Stimulated activated CD4-positive, alpha-beta T cell treated with anti-CD3 and anti-CD28 coated beads, Interleukin-1b, Interleukin-23, amount 100 ng/mL, for 24 hours (primary cell): ENCODE results near the gene FLACC1.
"Not testable (repeated sequence)": the region's sequence is repeated elsewhere in the genome, so short reads cannot be mapped to it uniquely, and the experiment has no call there.

Experiments used
- DNase-seq, 4 experiments: peaks; one replicate each; pipeline ENCODE4 v3.0.0-alpha.2; 2020; ENCODE audit warnings: low read depth in 4 of 4, low spot score in 1 of 4

The FLACC1 gene, protein sequence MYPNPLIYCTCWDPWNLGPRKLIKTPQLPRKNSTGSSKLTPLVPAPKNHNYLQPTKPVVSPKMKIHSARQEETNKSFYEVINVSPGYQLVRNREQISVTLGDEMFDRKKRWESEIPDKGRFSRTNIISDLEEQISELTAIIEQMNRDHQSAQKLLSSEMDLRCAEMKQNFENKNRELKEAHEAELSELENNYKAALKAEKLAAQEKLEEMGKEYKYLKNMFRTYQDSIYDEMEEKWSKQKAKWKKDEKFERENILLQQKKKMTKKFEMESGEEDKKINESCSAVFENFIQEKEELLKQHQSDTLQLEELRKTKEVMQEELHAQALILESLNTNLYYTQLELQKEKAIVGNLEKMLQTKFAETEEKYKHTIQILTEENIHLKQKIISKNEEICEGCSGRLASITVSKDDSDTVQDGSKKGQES

GRCh38 chr2:201357221-201357620 is at the start of gene FLACC1:
TSS of gene FLACC1 (minus strand) at chr2:201357345. CDS start at chr2:201351404, 5,941 bp downstream.
- no peak for DNase-seq

DNA sequence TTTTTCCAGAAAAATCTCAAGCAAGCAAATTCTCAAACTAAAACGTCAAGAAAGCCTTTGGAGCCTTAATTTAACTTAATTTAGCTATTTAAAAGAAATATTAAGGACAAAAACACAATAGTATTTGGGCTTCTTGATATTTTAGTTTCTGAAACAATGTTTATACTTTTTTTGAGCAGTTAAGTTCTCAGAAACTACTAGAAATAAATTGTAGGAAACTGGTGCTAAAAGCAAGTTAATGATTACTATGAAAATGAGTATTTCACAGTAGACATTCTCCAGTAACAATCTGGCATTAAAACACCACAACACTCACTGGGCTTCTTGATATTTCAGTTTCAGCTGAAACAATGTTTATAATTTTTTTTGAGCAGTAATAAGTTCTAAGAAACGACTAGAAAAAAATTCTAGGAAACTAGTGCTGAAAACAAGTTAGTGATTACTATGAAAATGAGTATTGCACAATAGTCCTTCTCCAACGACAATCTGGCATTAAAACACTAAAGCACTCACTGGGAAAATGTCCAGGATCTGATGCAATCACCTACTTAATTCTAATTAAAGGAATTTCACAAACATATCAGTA is 49.0 kb upstream of the FLACC1 start:
- DNase-seq: no peak

- DNase-seq: no peak
Observed at GRCh38 chr2:201404699-201405280, 47.6 kb upstream of the FLACC1 start.

DNA sequence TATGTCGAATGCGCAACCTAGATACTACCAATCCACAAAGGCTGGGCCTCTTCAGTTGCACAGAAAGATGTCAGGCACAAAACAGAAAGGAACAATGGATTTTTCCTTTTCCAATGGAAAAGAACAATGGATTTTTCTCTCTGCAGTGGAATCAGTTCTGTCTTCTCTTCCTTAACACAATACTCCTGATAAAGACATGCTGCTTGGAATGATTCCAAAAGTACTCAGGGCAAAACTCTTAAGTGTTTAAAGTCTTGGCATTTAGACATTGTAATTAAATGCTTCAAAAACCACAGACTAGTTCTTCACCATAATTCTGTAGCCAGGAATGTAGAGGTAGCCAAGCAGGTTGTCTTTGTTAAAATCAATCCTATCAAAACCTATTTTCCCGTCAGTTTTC is 46.7 kb upstream of the FLACC1 start:
- DNase-seq: no peak

- no peak for DNase-seq
Observed at GRCh38 chr2:201402651-201403562, 45.8 kb upstream of the FLACC1 start.

DNA sequence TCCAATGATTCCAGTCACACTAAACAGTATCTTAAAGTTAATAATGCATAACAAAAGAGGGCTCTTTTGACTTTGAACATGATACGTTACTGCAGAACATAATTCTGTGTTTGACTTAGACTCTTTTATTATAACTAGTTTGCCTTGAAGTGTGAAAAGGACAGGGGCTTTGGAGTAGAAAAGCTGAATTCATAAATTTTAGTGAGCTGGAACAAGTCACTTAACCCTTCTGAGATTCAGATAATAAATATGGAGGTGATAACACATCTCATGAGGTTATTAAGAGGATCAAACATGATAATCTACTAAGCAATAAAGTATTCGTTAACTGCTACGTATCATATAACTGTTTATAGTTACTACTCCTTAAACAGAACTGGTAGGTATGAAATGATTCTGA is 44.7 kb upstream of the FLACC1 start:
- no peak for DNase-seq

DNA sequence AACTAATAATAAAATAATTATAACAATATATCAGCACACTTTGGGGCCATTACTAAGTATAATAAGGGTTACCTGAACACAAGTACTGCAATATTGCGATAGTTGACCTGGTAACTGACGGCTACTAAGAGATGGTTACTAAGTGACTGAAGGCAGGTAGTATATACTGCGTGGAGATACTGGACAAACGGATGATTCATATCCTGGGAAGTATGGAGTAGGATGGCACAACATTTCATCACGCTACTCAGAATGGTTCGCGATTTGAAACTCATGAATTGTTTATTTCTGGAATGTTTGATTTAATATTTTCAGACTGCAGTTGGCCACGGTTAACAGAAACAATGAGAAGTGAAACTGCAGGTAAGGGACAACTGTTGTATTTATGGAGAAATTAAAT is 39.5 kb upstream of the FLACC1 start:
- no peak for DNase-seq

GRCh38 chr2:201383136-201383535 is 26.0 kb upstream of the FLACC1 start:
- DNase-seq: no peak

- DNase-seq: no peak
Observed at GRCh38 chr2:201378496-201379397, 21.6 kb upstream of the FLACC1 start.

GRCh38 chr2:201377218-201377617 is 20.1 kb upstream of the FLACC1 start:
- DNase-seq: no peak

DNA sequence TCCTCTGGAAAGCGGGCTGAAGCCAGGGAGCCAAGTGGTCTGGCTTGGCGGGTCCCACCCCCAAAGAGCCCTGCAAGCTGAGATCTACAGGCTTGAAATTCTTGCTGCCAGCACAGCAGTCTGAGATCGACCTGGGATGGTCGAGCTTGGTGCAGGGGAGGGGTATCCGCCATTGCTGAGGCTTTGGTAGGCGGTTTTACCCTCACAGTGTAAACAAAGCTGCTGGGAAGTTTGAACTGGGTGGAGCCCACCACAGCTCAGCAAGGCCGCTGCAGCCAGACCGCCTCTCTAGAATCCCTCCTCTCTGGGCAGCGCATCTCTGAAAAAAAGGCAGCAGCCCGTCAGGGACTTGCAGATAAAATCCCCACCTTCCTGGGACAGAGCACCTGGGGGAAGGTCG is 12.6 kb upstream of the FLACC1 start:
- no peak for DNase-seq

DNA sequence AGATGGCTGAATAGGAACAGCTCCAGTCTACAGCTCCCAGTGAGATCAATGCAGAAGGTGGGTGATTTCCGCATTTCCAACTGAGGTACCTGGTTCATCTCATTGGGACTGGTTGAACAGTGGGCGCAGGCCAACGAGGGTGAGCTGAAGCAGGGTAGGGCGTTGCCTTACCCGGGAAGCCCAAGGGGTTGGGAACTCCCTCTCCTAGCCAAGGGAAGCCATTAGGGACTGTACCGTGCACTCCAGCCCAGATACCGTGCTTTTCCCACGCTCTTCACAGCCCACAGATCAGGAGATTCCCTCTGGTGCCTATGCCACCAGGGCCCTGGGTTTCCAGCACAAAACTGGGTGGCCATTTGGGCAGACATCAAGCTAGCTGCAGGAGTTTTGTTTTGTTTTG is 12.2 kb upstream of the FLACC1 start:
- not testable (repeated sequence) for DNase-seq

- no peak for DNase-seq
Observed at GRCh38 chr2:201366146-201366545, 9.0 kb upstream of the FLACC1 start.

DNA sequence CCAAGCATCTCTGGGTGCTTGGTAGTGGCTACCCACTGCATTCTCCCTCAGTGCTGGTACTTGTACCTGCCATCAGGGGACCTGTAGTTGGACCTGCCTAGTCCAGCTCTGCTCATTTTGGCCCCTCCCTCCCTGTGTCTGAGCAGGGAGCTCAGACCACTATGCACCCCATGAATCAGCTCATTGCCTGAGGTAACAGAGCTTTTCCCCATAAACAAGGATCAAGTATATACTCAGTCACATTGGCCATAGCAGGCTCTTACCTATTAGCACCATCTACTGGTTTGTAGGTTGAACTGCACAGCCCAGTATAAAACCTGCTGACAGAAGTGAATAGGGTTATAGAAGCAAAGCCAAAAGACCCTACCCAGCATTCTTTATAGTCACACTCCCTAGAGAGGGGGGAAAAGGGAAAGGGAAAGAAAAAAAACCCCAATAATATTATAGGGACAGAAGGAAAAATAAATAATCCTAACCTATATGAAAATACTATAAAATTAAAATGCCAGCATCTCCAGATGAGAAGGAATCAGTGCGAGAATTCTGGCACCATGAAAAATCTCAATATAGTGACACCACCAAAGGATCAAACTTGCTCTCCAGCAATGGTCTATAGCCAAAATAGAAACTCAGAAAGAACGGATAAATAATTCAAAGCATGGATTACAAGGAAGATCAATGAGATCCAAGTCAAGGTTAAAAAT is 6.9 kb upstream of the FLACC1 start:
- DNase-seq: no peak

DNA sequence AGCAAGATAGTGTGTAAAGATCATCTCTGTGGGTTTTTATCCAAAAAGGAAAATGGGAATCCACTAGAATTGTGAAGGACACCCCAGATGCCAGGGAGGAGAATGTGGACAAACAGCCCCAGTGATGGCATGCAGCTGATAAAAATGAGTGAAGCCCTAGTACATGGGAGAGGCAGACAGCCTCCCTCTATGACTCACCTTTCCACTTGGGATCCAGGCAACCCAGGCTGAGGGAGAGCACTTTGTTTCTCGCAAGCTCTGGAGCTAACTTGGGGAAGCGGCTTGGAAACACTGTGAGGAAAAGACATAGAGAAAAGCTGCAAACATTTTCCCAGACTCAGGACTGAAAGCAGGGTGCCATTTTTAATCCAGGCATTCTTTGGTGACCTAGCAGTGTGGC is 5.3 kb upstream of the FLACC1 start:
- no peak for DNase-seq

DNA sequence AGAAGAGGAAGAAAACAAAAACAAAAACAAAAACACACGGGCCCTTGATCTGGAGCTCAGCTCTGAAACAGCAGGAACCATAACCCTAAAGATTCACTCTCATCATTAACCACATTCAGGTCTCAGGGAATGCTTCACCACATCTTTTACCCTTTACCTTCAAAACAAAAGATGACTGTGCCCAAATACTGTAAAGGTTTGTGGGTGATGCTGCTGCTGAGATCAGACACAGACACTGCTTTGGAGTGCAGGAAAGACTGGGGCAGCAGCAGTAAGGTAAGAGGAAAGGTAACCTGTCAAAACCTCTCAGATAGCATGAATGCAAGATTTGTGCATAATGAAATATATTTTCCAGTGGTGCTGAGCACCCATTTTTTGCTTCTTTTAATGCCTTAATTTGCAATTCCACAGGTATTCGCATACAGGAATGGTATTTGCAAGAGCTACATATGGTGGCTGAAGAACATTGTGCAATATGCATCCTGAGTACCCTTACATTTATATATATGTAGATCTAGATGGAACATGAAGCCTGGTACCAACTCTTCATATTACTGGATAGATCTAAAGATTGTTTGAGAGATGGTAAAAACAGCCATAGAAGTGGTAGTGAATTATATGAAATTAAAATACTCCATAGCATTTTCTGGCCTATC is 4.1 kb upstream of the FLACC1 start:
- DNase-seq: no peak

DNA sequence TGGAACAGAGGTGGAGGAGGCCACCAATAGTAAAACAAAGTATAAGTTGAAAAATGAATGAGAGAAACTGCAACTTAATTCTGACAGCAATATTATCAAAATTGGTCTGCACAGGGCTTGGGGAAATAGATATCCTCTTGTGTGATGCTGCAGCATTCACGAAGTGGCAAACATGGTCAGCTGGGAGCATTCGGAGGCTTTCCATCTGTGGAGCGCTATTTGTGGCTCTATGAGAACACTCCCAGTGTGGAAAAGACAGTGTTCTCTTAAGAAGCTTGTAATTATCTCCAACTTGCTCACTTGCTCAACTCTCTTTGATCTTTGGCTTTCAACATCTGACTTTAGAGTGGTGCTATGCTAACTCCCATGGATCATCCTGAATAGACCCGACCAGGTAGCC is 3.1 kb upstream of the FLACC1 start:
- DNase-seq: no peak

GRCh38 chr2:201358684-201359083 is 1.5 kb upstream of the FLACC1 start:
- peak in 1 of 4 experiments; percentile 6 for DNase-seq

DNA sequence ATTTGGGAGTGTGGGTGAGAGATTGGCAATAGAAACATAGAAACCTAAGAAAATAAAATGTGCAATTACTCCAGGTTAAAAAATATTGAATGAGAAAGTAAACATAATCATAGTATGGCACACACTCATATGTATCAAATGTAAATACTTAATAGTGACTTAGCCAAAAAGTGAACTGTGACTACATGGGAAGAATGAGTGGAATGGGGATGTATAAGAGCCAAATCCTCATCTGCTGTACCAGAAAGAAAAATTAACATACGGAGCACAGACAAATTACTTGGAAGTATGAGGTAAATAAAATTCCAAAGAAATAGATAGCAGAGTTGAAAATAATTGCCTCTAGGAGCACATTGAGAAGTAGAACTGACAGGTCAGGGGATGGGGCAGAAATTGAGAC is 4.0 kb downstream of the FLACC1 start:
- DNase-seq: no peak
